Heart left ventricle (tissue), 16 donors: ENCODE measurements around the gene EIF3D. TPM values are rescaled to one million over a fixed set of nuclear protein-coding genes. Genes with fewer than 3 reads are reported as not detected.

Experiments
- ATAC-seq, 4 donors: fragments of 200-7000 bp; cut with Tn5 transposase; one replicate each; pipeline ENCODE4 v1.9.1; 2020 to 2022; ENCODE audit warnings: moderate library complexity in 4 of 4, mild to moderate bottlenecking in 3 of 4, moderate number of reproducible peaks in 1 of 4
- DNase-seq, 5 donors: peaks; one replicate each; pipeline ENCODE4 v3.0.0-alpha.2; 2020
- H3K27ac ChIP-seq, 12 donors: fragments of 200-600 bp; sonication (generic) in 4 of 12; one replicate each; pipeline versions ENCODE4 v1.5.0 to v1.8.0; 2016 to 2022; ENCODE audit warnings: mild to moderate bottlenecking in 2 of 12
- H3K27me3 ChIP-seq, 9 donors: fragments of 200-600 bp; sonication (generic) in 2 of 9; one replicate each; pipeline versions ENCODE4 v1.5.1 to v1.8.0; 2016 to 2022; ENCODE audit warnings: mild to moderate bottlenecking in 3 of 9
- H3K36me3 ChIP-seq, 9 donors: fragments of 200-600 bp; sonication (generic) in 2 of 9; one replicate each; pipeline versions ENCODE4 v1.5.0 to v1.8.0; 2018 to 2022; ENCODE audit warnings: mild to moderate bottlenecking in 2 of 9
- H3K4me1 ChIP-seq, 12 donors: fragments of 200-600 bp; sonication (generic) in 4 of 12; one replicate each; pipeline versions ENCODE4 v1.5.0 to v1.8.0; 2016 to 2022; ENCODE audit warnings: mild to moderate bottlenecking in 3 of 12
- H3K4me3 ChIP-seq, 12 donors: fragments of 200-600 bp; sonication (generic) in 4 of 12; one replicate each; pipeline versions ENCODE4 v1.5.0 to v1.8.0; 2017 to 2022; ENCODE audit warnings: mild to moderate bottlenecking in 9 of 12, moderate library complexity in 4 of 12
- H3K9me3 ChIP-seq, 12 donors: fragments of 200-600 bp; sonication (generic) in 4 of 12; one replicate each; pipeline versions ENCODE4 v1.5.0 to v1.8.0; 2016 to 2022; ENCODE audit warnings: mild to moderate bottlenecking in 1 of 12
- CTCF ChIP-seq, 12 donors: fragments of 200-600 bp; sonication (generic) in 4 of 12; IDR thresholded peaks; one replicate each; pipeline versions ENCODE4 v1.5.0 to v1.8.0; 2018 to 2022; ENCODE audit warnings: antibody characterized with exemption in 12 of 12, mild to moderate bottlenecking in 5 of 12
- POLR2A ChIP-seq, 2 donors: fragments of 450-650 bp; IDR thresholded peaks; one replicate each; pipeline ENCODE4 v1.6.1; 2017; ENCODE audit warnings: antibody characterized with exemption in 2 of 2, mild to moderate bottlenecking in 2 of 2, moderate library complexity in 2 of 2
- WGBS, 4 donors: extraction: QIAGEN DNeasy Blood & Tissue Kit in 2 of 4; methylation state at CpG; one replicate each; pipeline versions ENCODE4 v1.1.5 to v1.1.7; 2013 to 2018; 5-methylcytosine and 5-hydroxymethylcytosine counted together
- intact Hi-C, 10 donors: fragments of 100-400 bp; cut with DNase I; formaldehyde crosslinking; loops; one replicate each; pipeline versions ENCODE4 v1.11.1 to v1.14.2; 2022
- polyA plus RNA-seq, 2 donors: library from polyadenylated mRNA; stranded (reverse); fragments of 200-250 nt; gene quantifications; one replicate each; pipeline ENCODE4 v1.2.3, GENCODE V29; 2013
- total RNA-seq, 9 donors: library from RNA; depleted of rRNA in 2 of 9; stranded (reverse); fragments of >200 nt in 2 of 9; fragmentation: NEBNext Ultra II Directional in 3 of 9; extraction: Animal tissue kit (Norgen Biotek cat#: 25700) in 3 of 9; gene quantifications; one replicate each; pipeline versions ENCODE4 v1.1.0 to v1.2.4, GENCODE V29; 2016 to 2023
- donor health status: ischemic (EF 13 %, LVEDD 7.1; RV severe dilation, severe dysfunction).
- donor health status: healthy with polysubstance abuse.
- donor health status: DM: no; HTN: yes; CAD: no.
- donor health status: DM: no; HTN: no; CAD: no.
- donor health status: ischemic (EF 25% LVEDD 6.9; RV normal size, moderate dysfunction).
- donor health status: ischemic (EF 25% LVEDD 5.7; RV mildly dilated, moderate dysfunction).
- donor health status: healthy.
- donor health status: DM: yes; HTN: yes; CAD: no.
- donor health status: ischemic (EF 35%, LVEDD 5.7; RV mildly dilated, moderate dysfunction).
- donor health status: nonischemic (EF 11% LVEDD 7.7; RV severe dilation, severe dysfunction).
- donor health status: DM: yes; HTN: yes; CAD: no.
- donor health status: PGD.
- donor health status: ischemic (EF 29% LVEDD 5.4; RV normal size, mild dysfunction).
- donor health status: nonischemic (EF 23%, LVEDD 6.1; RV moderate dilation, normal function).

Gene EIF3D
- total and polyA plus RNA-seq, 11 donors: 73.6 to 206 (median 89.4) TPM

DNA sequence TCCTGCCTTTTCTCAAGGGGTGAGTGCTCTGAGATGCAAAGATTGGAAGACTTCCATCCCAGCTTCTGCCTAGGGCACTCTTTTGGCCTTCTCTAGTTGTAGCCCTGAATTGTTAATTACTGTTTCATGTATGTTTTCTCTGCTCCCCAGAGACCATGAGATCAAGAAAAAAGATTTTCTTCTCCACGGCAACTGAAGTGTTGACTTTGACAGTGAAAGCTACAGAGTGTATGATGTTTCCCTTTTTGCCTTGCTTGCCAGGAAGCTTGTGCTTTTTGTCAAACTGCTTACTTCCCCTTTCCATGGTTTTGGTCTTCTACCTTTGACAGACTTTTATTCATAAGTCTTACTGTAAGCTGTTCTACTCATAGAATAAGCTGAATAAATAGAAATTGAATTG, 23.3 kb upstream of the EIF3D start:
- no peaks in the 10 kb centered on the region for H3K4me1 ChIP-seq
- no peaks in the 10 kb centered on the region for H3K36me3 ChIP-seq
- no peak overlapping the region for H3K27ac ChIP-seq
- no peak for DNase-seq
- H3K9me3 ChIP-seq: no peaks in the 10 kb centered on the region
- 35 to 54% (median 47%) methylated on average over 1 of the region's 1 CpG for WGBS, 4 donors
- intact Hi-C loops: no loop called here
- peaks cover 0 to 53% (median 10%) of the 10 kb centered on the region in 9 donors for H3K27me3 ChIP-seq
- no peak overlapping the region for H3K4me3 ChIP-seq
- no peak for TF ChIP-seq POLR2A (IDR thresholded peaks at IDR 0.05)
- TF ChIP-seq CTCF (IDR thresholded peaks at IDR 0.05): no peak
- ATAC-seq: no peak

DNA sequence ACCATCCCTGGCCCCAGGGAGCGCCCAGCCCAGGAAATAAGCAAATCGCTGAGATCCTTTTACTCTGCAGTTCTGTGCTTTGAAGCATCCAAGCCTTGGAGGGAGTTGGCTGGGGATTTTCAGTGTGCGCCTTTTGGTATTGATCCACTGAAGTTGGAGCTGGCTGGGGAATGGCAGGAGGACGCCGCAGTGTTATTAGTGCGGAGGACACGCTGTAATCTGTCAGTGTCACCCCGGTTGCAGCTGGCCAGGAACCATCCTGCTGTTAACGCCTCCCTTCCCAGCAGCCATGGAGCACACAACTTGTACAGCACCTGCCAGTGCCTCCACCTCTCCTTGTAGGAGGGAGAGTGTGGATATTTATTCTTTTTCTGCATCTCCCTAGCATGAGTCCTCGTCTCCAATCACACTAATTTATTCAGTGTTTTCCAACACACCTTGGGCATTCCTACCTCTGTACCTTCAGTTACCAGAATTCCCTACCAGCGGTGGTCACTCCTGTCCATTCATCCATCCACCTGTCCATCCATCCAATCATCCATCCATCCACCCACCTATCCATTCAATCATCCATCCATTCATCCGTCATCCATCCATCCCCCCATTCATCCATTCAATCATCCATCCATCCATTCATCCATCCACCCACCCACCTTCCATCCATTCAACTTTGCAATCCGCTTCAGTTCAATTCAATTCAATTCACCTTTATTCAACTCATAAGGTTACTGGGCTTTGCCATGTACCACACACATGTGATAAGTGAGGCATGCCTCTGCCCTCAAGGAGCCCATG, 21.9 kb upstream of the EIF3D start:
- Histone ChIP-seq H3K4me3 (no peak overlapping the region), H3K27ac (no peak overlapping the region), H3K9me3 (no peaks in the 10 kb centered on the region), H3K27me3 (peaks cover 3 to 61% (median 15%) of the 10 kb centered on the region in 9 donors), H3K36me3 (no peaks in the 10 kb centered on the region), H3K4me1 (peaks cover 0 to 3% (median 0%) of the 10 kb centered on the region in 12 donors)
- WGBS, 4 donors: 41 to 54% (median 50%) methylated on average over 13 of the region's 13 CpGs
- TF ChIP-seq CTCF (IDR thresholded peaks at IDR 0.05) (no peak), POLR2A (IDR thresholded peaks at IDR 0.05) (no peak)
- intact Hi-C loops: no loop called here
- DNase-seq: no peak
- no peak for ATAC-seq

- Histone ChIP-seq H3K9me3 (no peaks in the 10 kb centered on the region), H3K4me1 (peaks cover 0 to 3% (median 0%) of the 10 kb centered on the region in 12 donors), H3K4me3 (no peak overlapping the region), H3K36me3 (no peaks in the 10 kb centered on the region), H3K27me3 (peaks cover 3 to 60% (median 15%) of the 10 kb centered on the region in 9 donors), H3K27ac (no peak overlapping the region)
- TF ChIP-seq CTCF (IDR thresholded peaks at IDR 0.05) (no peak), POLR2A (IDR thresholded peaks at IDR 0.05) (no peak)
- intact Hi-C loops: loop anchor here in 8 of 10 donors (5.0 to 10.0 kb wide), 9 partner anchors 208 to 713 kb away; partner anchors contain the start of gene IFT27 (in 4 of the 8)
- 55 to 66% (median 61%) methylated on average over 4 to 5 of the region's 5 CpGs for WGBS, 4 donors
- DNase-seq (no peak), ATAC-seq (no peak)
Measured at GRCh38 chr22:36549033-36549432, 20.1 kb upstream of the EIF3D start.

GRCh38 chr22:36548606-36549005, 19.6 kb upstream of the EIF3D start:
- no peak for TF ChIP-seq POLR2A (IDR thresholded peaks at IDR 0.05)
- TF ChIP-seq CTCF (IDR thresholded peaks at IDR 0.05): no peak
- no peaks in the 10 kb centered on the region for H3K36me3 ChIP-seq
- no peak overlapping the region for H3K27ac ChIP-seq
- DNase-seq (peak in 2 of 5 donors; percentile 40 to 52), ATAC-seq (peak in 3 of 4 donors; percentile 33 to 58 (median 36))
- intact Hi-C loops: loop anchor here in 8 of 10 donors (5.0 to 10.0 kb wide), 9 partner anchors 209 to 714 kb away; partner anchors contain the start of gene IFT27 (in 4 of the 8)
- H3K4me3 ChIP-seq: no peak overlapping the region
- peaks cover 3 to 59% (median 15%) of the 10 kb centered on the region in 9 donors for H3K27me3 ChIP-seq
- no peaks in the 10 kb centered on the region for H3K9me3 ChIP-seq
- WGBS, 4 donors: 29 to 37% (median 32%) methylated on average over 9 to 14 of the region's 14 CpGs
- H3K4me1 ChIP-seq: peaks cover 0 to 3% (median 0%) of the 10 kb centered on the region in 12 donors
